GM18499 (cell line): ENCODE data around the gene GSG1L.

Source experiments
- ATAC-seq: cut with Tn5 transposase; IDR thresholded peaks from one replicate; pipeline ENCODE4 v1.9.1; 2021; ENCODE audit warnings: moderate number of reproducible peaks; ENCODE audit not compliant: insufficient read depth, unreplicated experiment

Gene GSG1L

DNA sequence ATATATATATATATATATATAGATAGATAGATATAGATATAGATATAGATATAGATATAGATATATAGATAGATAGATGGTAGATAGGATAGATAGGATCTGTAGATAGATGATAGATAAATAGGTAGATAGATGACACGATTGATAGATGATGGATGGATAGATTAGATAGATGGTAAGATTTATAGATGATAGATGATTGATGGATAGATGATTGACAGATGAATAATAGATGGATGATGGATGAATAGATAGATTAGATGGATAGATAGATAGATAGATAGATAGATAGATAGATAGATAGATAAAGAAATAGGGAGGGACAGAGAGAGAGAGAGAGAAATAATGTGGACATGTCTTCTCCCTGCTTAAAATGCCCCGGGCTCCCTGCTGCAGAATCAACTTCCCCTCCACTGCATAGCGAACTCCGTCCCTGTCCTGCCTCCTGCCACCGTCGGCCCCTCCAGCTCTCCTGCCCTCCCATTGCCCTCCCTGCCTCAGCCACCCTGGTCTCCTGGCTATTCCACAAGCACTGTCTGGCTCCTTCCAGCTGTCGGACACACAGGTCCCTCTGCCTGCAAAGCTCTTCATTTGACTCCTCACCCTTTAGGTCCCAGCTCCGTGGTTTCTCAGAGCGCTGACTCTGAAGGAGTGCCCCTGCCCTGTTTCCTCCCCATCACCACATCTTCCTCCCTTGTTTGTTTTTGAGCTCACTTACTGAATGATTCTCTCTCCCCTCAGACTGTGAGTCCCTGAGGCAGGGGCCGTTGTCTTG lies 259.6 kb downstream of the GSG1L start:
- ATAC-seq: no peak

DNA sequence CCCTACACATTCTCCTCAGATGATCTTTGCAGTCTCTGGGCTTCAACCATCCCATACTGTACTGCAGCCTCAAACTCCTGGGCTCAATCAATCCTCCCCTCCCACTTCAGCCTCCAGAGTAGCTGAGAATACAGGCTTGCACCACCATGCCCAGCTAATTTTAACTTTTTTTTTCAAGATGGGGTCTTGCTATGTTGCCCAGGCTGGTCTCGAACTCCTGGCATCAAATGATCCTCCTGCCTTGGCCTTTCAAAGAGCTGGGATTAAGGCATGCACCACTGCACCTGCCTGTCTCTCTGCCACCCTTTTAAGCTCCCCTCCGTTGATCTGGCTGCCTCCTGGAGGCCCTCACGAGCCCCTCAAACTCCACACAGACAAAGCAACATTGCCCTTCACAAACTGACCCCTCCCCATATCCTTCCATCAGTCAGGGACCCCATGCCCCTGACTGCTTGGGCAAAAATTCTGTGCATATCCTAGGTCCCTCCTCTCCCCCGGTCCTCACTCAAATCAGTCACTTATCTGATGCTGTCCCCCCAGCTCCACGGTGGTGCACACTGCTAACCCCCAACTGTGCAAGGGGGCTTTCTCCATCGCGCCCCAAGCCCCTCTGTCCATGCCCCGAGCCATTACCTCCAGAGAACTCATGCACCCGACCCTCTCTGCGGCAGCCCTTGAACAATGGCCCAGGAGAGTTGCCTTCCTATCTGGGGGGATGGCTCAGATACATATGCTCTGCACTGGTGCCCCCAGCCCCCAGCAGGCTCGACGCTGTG lies 260.7 kb downstream of the GSG1L start:
- ATAC-seq: no peak

- ATAC-seq: no peak
Measured at GRCh38 chr16:27801289-27801945, 262.1 kb downstream of the GSG1L start.

DNA sequence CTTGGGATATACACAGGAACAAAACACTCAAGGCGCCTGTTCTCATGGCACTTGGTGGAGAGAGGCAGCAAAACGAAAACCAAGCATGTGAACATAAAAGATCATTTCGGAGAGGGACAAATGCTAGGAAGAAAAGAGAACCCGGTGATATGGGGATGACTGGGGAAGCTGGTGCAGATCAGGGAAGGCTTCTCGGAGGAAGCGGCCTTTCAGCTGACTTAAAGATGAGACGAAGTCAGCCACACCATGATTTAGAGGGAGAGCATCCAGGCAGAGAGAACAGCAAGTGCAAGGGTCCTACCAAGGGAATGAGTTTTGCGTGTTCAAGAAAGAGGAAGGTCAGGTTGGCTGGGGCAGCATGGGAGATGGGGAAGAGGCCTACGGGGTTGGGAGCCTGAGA lies 262.7 kb downstream of the GSG1L start:
- ATAC-seq: no peak

DNA sequence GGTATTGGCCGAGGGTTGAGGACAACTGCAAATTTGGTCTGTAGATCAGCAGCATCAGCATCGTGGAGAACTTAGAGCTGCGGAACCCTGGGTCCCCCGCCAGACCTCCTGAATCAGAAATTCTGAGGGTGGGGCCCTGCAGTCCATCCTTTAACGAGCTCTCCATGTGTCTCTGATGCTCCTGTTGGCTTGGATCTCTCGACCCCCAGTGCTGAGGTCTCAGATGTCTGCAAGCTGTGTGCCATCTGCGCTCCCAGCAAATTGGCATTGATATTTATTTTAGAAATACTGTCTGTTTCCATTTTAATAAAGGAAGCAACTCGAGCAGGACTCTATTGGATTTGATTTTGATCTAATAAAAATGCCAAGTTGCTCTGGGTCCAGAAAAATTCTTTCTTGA lies 263.6 kb downstream of the GSG1L start:
- no peak for ATAC-seq

GRCh38 chr16:27798241-27798640 lies 265.3 kb downstream of the GSG1L start:
- no peak for ATAC-seq

DNA sequence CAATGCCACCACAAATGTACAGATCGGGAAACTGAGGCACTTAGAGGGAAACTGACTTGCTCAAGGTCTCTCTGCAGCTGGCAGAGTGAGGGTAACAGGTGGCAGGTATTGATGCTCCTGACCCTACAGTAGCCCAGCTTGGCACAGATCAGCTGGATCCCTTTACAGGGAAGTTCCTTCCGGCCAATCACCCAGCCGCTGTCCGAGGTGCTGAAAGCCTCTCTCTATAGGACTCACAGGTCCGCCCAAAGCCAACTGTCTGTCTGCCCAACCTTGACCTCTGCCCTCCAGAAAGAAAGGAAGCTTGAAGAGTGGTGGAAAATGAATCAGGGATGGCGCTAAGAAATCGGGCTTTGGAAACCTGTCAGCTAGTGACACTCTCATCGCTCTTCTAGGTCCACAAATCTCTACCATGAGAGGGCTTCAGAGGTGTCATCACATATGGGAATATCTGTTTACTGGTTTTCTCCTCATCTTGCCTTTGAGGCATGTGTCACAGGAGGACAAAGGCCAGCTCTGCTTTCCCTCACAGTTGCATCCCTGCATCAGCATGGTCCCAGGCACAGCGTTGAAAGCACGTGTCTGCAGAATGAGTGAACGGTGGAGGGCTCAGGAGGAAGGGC lies 267.4 kb downstream of the GSG1L start:
- no peak for ATAC-seq

GRCh38 chr16:27793249-27793622 lies 270.3 kb downstream of the GSG1L start:
- no peak for ATAC-seq

DNA sequence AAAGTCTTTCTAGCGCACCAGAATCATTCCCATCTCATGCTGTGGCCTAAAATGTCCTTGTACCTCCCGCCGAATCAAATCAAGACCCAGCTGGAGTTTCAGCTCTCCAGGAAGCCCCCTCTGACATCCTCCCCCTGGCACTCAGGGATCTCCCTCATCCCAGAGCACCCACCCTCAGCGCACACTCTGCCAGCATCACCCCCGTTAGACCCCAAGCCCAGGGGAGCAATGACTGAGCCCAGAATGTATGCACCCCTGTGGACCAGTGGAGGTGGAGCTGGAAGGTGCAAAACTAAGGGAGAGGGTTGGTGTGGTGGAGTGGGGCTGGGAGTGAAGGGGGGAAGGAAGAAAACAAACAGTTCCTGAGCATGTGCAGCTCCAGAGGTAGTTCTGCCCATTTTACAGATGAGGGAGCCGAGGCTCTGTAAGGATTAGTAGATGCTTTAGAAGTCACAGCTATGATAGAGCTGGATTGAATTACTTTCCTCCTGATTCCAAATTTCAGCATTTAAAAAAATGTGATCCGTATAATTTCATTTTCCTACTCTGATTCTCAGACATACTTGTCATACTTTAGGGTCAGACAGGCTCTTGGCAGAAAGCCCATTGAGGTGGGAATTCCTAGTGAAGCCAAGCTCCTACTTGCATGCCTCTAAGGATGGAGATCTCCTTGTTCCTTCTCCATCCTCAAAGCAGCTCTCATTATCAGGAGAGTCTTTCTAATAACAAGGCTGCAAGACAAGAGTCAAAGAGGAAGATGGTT lies 270.8 kb downstream of the GSG1L start:
- ATAC-seq: no peak

DNA sequence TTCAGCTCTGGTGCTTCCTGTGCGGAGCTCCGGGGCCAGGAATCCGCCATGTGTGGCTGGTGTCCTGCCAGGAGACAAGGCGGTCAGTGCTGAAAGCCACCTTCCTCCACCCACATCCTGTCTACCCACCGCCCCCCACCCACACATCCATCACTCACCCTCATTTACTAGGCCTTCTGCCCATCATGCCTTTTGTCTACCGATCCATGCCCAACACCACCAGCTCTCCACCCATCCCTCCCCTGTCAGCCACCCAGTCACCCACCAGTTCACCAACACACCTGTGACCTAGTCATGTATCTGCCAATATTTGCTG lies 272.2 kb downstream of the GSG1L start:
- no peak for ATAC-seq

DNA sequence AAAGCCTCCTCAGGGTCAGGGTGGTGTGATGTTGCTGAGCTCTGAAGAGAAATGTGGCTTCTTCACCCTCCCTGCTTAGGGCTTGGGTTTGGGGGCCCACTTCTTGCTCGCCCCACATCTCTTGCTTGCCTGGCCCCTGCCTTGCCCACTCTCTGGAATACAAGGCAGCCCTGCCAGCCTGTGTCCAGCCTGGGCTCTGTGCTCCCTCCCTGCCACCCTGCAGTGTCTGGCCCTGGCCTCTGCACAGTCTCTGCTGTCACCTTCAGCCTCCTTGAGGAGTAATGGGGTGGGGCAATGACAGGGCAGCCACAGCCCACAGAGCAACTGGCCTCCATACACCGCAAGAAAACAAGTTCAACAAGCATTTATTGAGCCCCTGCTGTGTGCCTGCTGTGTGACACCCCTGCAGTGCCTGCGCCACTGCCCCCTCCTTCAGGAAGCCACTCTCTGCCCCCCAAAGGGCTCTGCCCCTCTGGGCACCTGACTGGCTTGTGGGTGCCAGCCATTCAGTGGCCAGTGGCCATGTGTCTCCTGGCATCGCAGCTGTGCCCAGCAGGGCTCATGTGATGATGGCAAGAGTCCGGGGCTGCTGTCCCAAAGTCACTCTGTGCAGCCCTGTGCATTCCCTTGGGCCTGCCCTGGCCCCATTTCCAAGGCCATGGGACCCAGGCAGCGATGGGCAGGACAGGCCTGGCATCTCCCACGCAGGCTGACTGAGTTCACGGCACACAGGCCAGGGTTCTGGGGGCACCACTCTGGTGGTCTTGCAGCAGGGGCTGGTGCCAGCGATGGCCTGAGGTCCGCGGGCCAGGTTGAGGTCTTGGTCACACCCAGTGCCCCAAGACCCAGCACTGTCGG lies 272.7 kb downstream of the GSG1L start:
- ATAC-seq: no peak

DNA sequence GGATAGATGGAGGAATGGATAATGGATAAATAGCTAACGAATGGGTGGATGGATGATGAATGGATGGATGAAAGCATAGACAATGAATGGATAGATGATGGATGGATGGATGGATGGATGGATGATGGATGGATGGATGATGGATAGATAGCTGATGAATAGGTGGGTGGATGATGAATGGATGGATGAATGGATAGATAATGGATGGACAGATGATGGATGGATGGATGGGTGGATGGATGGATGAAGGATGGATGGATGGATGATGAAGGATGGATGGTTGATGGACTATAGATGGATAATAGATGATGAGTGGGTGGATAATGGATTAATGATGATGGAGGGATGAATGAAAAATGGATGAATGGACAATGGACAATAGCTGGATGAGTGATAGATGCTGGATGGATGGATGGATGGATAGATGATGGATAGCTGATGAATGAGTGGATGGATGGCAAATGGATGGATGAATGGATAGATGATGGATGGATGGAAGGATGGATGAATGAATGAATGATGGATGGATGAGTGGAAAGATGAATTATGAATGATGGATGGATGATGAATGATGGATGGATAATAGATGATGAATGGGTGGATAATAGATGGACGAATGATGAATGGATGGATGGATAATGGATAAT lies 273.8 kb downstream of the GSG1L start:
- no peak for ATAC-seq

DNA sequence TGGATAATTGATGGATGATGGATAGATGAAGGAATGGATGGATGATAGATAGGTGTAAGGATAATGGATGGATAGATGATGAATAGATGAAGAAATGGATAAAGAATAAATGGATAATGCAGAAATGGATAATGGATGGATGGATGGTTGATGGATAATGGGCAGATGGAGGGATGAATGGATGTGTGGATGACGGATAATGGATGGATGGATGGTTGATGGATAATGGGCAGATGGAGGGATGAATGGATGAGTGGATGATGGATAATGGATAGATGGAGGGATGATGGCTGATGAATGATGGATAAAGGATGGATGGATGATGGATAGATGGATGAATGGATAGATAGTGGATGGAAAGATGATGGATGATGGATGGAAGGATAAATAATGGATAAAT lies 274.4 kb downstream of the GSG1L start:
- no peak for ATAC-seq

GRCh38 chr16:27787665-27788064 lies 275.8 kb downstream of the GSG1L start:
- no peak for ATAC-seq

- no peak for ATAC-seq
Measured at GRCh38 chr16:27786923-27787625, 276.4 kb downstream of the GSG1L start.

DNA sequence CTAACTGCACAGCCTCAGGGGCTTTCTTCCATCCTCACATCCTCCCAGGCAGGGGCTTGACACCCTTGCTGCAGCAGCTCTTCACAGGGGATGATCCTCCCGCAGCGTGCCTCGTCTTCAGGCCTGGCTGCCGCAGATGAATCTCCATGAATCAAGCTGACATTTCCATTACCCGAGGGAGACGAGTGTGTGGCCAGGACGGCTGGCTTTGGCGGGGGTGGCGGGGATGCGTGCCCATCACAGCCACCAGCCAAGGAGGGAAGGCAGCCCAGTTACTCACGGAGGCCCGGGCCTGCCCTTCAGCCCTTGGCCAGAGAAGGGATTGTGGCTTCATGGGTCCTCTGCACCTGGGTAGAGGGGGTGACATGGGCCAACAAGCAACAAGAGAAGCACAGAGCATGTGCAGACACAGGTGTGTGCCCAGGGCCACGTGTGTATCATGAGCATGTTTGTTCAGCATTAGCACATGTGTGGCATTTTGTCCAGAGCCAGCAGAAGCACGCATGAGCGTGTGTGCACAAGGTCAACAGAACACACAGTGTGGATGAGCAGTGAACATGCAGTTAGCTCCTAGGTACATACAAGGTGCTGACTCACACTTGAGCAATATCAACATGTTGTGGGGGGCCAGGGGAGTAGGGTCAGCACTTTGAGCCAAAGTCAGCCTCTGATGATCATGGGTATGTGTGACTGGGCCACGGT lies 277.1 kb downstream of the GSG1L start:
- no peak for ATAC-seq

GRCh38 chr16:27785307-27785678 lies 278.2 kb downstream of the GSG1L start:
- no peak for ATAC-seq
